Measurements from ENCODE around the gene SLC18A3.

GRCh38 chr10:49629431-49629881 is 19.3 kb downstream of the SLC18A3 start:
- TF ChIP-seq EZH2 (IDR thresholded peaks at IDR 0.05; ENCODE audit: borderline replicate concordance, low read length) (no peak), CTCF (IDR thresholded peaks at IDR 0.05; ENCODE audit: low read length) (no peak)
